GM19324 (cell line): Measurements from ENCODE around the gene DYNC2H1.

Source experiments
- ATAC-seq: cut with Tn5 transposase; IDR thresholded peaks from one replicate; pipeline ENCODE4 v1.9.1; 2021; ENCODE audit warnings: mild to moderate bottlenecking, moderate library complexity; ENCODE audit not compliant: unreplicated experiment, low FRiP score

The DYNC2H1 gene

GRCh38 chr11:103515283-103515682 is 406.1 kb downstream of the DYNC2H1 start:
- ATAC-seq: no peak

- no peak for ATAC-seq
Observed at GRCh38 chr11:103520792-103521191, 411.6 kb downstream of the DYNC2H1 start.

GRCh38 chr11:103525069-103525468 is 415.8 kb downstream of the DYNC2H1 start:
- no peak for ATAC-seq

- ATAC-seq: no peak
Observed at GRCh38 chr11:103528046-103528445, 418.8 kb downstream of the DYNC2H1 start.

- ATAC-seq: no peak
Observed at GRCh38 chr11:103528596-103528995, 419.4 kb downstream of the DYNC2H1 start.

GRCh38 chr11:103529181-103529684 is 420.0 kb downstream of the DYNC2H1 start:
- ATAC-seq: no peak
